Activated CD4-positive, alpha-beta memory T cell treated with anti-CD3 and anti-CD28 coated beads, Interleukin-2, amount 10 ng/mL, durations not matched to agents 7 days and 5 days (primary cell): ENCODE results near the gene IL1R2. TPM values are rescaled to one million over a fixed set of nuclear protein-coding genes. Genes with fewer than 3 reads are reported as not detected.

Experiments
- CTCF ChIA-PET: fragments of 350-600 bp; sonication (Branson Sonifier 250); formaldehyde crosslinking; loops from one replicate; lab custom pipeline; 2021; ENCODE audit warnings: antibody characterized with exemption, inconsistent platforms; lab: Charles Lee
- POLR2A ChIA-PET: fragments of 350-600 bp; sonication (Branson Sonifier 250); formaldehyde crosslinking; loops from one replicate; lab custom pipeline; 2021; ENCODE audit warnings: antibody characterized with exemption; lab: Charles Lee
- DNase-seq: peaks from one replicate; pipeline ENCODE4 v3.0.0-alpha.2; 2020
- H3K27ac Mint-ChIP-seq: one replicate; pipeline ENCODE4 v1.8.0; 2021; ENCODE audit warnings: mild to moderate bottlenecking, mixed read lengths
- H3K27me3 Mint-ChIP-seq: one replicate; pipeline ENCODE4 v1.8.0; 2021; ENCODE audit warnings: mixed read lengths
- H3K36me3 Mint-ChIP-seq: one replicate; pipeline ENCODE4 v1.8.0; 2021; ENCODE audit warnings: low read depth, mixed read lengths
- H3K4me1 Mint-ChIP-seq: one replicate; pipeline ENCODE4 v1.8.0; 2021; ENCODE audit warnings: mixed read lengths
- H3K4me3 Mint-ChIP-seq: one replicate; pipeline ENCODE4 v1.8.0; 2021; ENCODE audit warnings: mild to moderate bottlenecking, mixed read lengths
- H3K9me3 Mint-ChIP-seq: one replicate; pipeline ENCODE4 v1.8.0; 2021; ENCODE audit warnings: mixed read lengths
- total RNA-seq, 2 experiments: library from RNA; stranded (reverse); gene quantifications; one replicate each; pipeline ENCODE4 v1.2.3, GENCODE V29; 2021

IL1R2 gene
- total RNA-seq, 2 experiments from 2014 or later = 0.81 to 0.88 TPM

GRCh38 chr2:101962309-101962708, 29.5 kb upstream of the IL1R2 start:
- Mint-ChIP-seq H3K36me3 (peaks cover 2% of the 10 kb centered on the region), H3K27ac (no peak overlapping the region), H3K4me3 (no peak overlapping the region), H3K4me1 (no peaks in the 10 kb centered on the region), H3K9me3 (peaks cover 6% of the 10 kb centered on the region), H3K27me3 (no peaks in the 10 kb centered on the region)
- ChIA-PET CTCF (no interaction called here), POLR2A (no interaction called here)
- DNase-seq = no peak

- ChIA-PET CTCF (interaction anchor here (1.0 kb wide), 1 partner anchor 43 kb away, joined by 3 read pairs; no protein-coding TSS in a partner anchor), POLR2A (no interaction called here)
- DNase-seq = no peak
- Mint-ChIP-seq H3K9me3 (no peaks in the 10 kb centered on the region), H3K27me3 (no peaks in the 10 kb centered on the region), H3K36me3 (no peaks in the 10 kb centered on the region), H3K4me1 (no peaks in the 10 kb centered on the region), H3K27ac (no peak overlapping the region), H3K4me3 (no peak overlapping the region)
Observed at GRCh38 chr2:101963198-101963597, 28.6 kb upstream of the IL1R2 start.

DNA sequence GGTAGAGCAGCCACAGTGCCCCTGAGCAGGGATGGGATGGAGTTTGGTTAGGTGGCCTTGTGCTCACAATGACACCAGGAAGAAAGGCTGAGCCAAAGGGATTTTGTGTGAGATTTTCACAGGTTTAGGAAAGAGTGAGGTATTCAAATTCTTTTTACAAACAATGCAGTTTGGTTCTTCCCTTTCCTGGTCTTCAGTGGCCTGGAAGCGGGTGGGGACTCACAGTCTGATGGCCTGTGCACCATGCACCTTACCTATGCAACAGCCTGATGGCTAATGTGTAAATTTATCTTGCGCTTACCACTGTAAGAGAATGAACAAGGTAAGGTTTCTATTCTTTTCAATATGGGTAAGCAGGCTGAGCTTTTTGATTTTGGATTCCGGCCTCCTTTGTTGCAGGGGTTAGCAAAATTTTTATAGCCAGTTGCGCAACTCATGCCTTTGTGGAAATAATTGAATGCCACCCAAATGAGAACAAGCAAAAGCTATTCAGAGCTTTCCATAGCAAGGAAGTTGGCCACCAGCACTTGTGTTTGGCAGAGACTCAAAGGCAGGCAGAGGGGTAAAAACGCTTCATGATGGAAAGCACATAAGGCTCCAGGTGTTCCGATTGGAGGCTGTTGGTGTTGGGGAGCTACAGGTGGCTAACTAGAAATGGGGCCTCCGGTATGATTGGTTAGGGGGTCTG, 23.8 kb upstream of the IL1R2 start:
- Mint-ChIP-seq H3K9me3 (peaks cover 16% of the 10 kb centered on the region), H3K4me1 (peaks cover 4% of the 10 kb centered on the region)
- POLR2A ChIA-PET = no interaction called here

GRCh38 chr2:101969723-101970122, 22.0 kb upstream of the IL1R2 start:
- peaks cover 16% of the 10 kb centered on the region for H3K9me3 Mint-ChIP-seq
- ChIA-PET POLR2A (no interaction called here), CTCF (no interaction called here)
- peaks cover 9% of the 10 kb centered on the region for H3K4me1 Mint-ChIP-seq
- no peak for DNase-seq
- H3K27me3 Mint-ChIP-seq = no peaks in the 10 kb centered on the region
- H3K36me3 Mint-ChIP-seq = peaks cover 3% of the 10 kb centered on the region
- H3K27ac Mint-ChIP-seq = no peak overlapping the region
- H3K4me3 Mint-ChIP-seq = no peak overlapping the region

More for the DNA sequence above, 23.8 kb upstream of the IL1R2 start:
- Mint-ChIP-seq H3K4me3 (no peak overlapping the region), H3K36me3 (peaks cover 3% of the 10 kb centered on the region), H3K27ac (no peak overlapping the region), H3K27me3 (no peaks in the 10 kb centered on the region)
- DNase-seq = no peak
- CTCF ChIA-PET = no interaction called here

DNA sequence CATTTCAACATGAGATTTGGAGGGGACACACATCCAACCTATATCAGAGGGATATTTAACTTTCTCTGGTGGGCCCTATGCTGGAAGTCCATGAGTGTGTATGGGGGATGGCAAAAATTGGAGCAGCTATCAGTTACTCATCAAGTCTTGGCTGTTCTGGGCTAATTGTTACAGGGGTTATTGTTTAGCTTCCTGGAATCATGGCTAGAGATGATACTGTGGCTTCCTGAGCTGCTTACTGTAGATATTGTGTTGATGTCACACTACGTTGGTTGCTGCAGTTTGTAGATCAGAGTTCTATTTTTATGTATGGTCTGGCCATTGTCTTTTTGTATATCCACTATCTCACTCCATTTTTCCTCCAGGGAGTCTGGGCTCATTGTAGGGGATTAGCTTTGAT, 20.9 kb upstream of the IL1R2 start:
- H3K36me3 Mint-ChIP-seq = peaks cover 3% of the 10 kb centered on the region
- no peak overlapping the region for H3K27ac Mint-ChIP-seq
- peaks cover 16% of the 10 kb centered on the region for H3K9me3 Mint-ChIP-seq
- no peaks in the 10 kb centered on the region for H3K27me3 Mint-ChIP-seq
- peaks cover 9% of the 10 kb centered on the region for H3K4me1 Mint-ChIP-seq
- H3K4me3 Mint-ChIP-seq = no peak overlapping the region
- POLR2A ChIA-PET = no interaction called here
- CTCF ChIA-PET = no interaction called here
- no peak for DNase-seq

GRCh38 chr2:101971836-101972235, 19.9 kb upstream of the IL1R2 start:
- no peak overlapping the region for H3K4me3 Mint-ChIP-seq
- ChIA-PET POLR2A (no interaction called here), CTCF (no interaction called here)
- H3K4me1 Mint-ChIP-seq = peaks cover 9% of the 10 kb centered on the region
- H3K9me3 Mint-ChIP-seq = peaks cover 16% of the 10 kb centered on the region
- no peak for DNase-seq
- H3K36me3 Mint-ChIP-seq = peaks cover 3% of the 10 kb centered on the region
- H3K27ac Mint-ChIP-seq = no peak overlapping the region
- H3K27me3 Mint-ChIP-seq = no peaks in the 10 kb centered on the region

DNA sequence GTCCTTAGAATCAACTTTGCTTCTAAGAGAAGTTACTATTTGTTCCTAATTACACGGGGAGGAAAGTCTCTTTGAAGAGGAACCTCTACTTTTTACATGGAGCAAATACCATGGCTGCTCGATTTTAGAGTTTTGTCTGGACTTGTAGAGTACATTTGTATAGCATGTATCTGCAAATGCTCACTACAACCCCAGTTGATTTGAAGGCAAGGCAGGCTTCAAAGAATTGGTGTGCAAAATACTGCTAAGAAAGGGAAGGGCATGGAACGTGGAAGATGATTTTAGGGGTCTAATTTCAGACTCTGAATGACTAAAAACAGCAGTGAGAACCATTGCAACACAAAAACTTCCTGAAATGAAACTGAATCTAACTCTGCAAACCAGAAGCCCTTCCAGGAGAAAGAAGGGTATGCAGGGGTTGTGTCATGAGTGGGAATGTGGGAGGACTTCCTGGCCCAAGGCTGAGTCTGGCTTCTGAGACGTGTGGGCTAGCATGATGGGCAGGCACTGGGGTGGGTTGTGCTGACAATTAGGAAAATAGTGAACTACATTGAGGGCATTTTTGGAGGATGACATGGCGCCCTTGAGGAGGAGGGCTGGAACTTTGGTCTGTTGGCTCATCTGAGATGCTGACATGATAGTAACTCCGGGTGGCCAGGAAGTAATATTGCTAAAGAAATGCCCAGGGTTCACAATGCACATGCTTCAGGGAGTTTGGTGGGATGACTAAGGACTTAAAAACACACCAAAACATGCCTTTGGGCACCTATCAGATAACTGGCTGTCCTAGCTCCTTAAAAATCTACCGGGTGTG, 18.9 kb upstream of the IL1R2 start:
- no peak overlapping the region for H3K27ac Mint-ChIP-seq
- peaks cover 16% of the 10 kb centered on the region for H3K9me3 Mint-ChIP-seq
- H3K36me3 Mint-ChIP-seq = peaks cover 3% of the 10 kb centered on the region
- no peak overlapping the region for H3K4me3 Mint-ChIP-seq
- no peak for DNase-seq
- ChIA-PET CTCF (no interaction called here), POLR2A (no interaction called here)
- peaks cover 9% of the 10 kb centered on the region for H3K4me1 Mint-ChIP-seq
- no peaks in the 10 kb centered on the region for H3K27me3 Mint-ChIP-seq

DNA sequence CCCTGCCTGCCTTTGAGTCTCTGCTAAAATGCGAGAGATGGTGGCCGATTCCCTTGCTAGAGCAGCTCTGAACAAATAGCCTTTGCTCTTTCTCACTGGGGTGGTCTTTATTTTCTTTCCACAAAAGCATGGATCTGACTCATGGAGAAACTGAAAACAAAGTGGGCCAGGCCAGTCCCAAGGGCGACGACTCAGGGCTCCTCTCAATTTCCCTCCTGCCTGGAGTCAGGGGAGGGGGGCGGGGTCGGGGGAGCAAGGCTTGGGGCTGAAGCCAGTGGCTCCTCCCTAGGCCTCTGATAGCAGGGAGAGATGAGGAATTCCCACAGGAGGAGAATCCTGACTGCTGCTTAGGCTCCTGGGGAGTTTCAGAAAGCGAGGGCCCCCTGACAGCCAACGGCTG, 17.1 kb upstream of the IL1R2 start:
- peaks cover 3% of the 10 kb centered on the region for H3K36me3 Mint-ChIP-seq
- no peak for DNase-seq
- H3K9me3 Mint-ChIP-seq = peaks cover 16% of the 10 kb centered on the region
- ChIA-PET POLR2A (no interaction called here), CTCF (no interaction called here)
- H3K4me3 Mint-ChIP-seq = no peak overlapping the region
- H3K4me1 Mint-ChIP-seq = peaks cover 9% of the 10 kb centered on the region
- H3K27ac Mint-ChIP-seq = no peak overlapping the region
- no peaks in the 10 kb centered on the region for H3K27me3 Mint-ChIP-seq

DNA sequence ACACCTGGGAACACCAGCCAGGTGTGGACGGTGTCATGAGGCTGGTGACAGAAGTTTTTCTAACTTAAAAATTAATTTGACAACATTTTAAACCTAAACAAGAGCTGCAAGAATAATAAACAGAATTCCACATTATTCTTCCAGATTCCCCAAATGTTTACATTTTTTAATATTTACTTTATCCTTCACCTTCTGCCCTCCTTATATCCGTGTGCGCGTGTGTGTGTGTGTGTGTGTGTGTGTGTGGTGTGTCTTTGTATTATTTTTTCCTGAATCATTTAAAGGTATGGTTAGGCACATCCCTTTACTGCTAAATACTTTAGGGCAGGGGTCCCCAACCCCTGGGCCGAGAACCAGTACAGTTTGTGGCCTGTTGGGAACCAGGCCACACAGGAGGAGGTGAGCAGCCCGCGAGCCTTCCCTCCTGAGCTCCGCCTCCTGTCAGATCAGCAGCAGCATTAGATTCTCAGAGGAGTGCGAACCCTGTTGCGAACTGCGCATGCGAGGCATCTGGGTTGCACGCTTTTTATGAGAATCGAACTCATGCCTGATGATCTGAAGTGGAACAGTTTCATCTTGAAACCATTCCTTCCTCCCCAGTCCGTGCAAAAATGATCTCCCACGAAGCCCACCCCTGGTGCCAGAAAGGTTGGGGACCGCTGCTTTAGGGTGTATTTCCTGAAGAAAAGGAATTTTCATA, 16.4 kb upstream of the IL1R2 start:
- Mint-ChIP-seq H3K36me3 (peaks cover 3% of the 10 kb centered on the region), H3K9me3 (peaks cover 14% of the 10 kb centered on the region), H3K4me3 (no peak overlapping the region), H3K27me3 (no peaks in the 10 kb centered on the region), H3K4me1 (peaks cover 9% of the 10 kb centered on the region), H3K27ac (no peak overlapping the region)
- ChIA-PET CTCF (no interaction called here), POLR2A (no interaction called here)
- DNase-seq = no peak

- H3K36me3 Mint-ChIP-seq = peaks cover under 1% of the 10 kb centered on the region
- ChIA-PET CTCF (no interaction called here), POLR2A (no interaction called here)
- H3K27me3 Mint-ChIP-seq = no peaks in the 10 kb centered on the region
- peaks cover 9% of the 10 kb centered on the region for H3K4me1 Mint-ChIP-seq
- peaks cover 5% of the 10 kb centered on the region for H3K9me3 Mint-ChIP-seq
- no peak overlapping the region for H3K27ac Mint-ChIP-seq
- DNase-seq = no peak
- no peak overlapping the region for H3K4me3 Mint-ChIP-seq
Observed at GRCh38 chr2:101976891-101977290, 14.9 kb upstream of the IL1R2 start.

- Mint-ChIP-seq H3K27me3 (no peaks in the 10 kb centered on the region), H3K36me3 (no peaks in the 10 kb centered on the region), H3K4me3 (no peak overlapping the region), H3K27ac (no peak overlapping the region), H3K4me1 (no peaks in the 10 kb centered on the region), H3K9me3 (no peaks in the 10 kb centered on the region)
- CTCF ChIA-PET = no interaction called here
- DNase-seq = no peak
- POLR2A ChIA-PET = no interaction called here
Observed at GRCh38 chr2:101980368-101980767, 11.4 kb upstream of the IL1R2 start.

GRCh38 chr2:101981066-101981465, 10.7 kb upstream of the IL1R2 start:
- ChIA-PET CTCF (no interaction called here), POLR2A (no interaction called here)
- Mint-ChIP-seq H3K9me3 (no peaks in the 10 kb centered on the region), H3K27ac (no peak overlapping the region), H3K36me3 (no peaks in the 10 kb centered on the region), H3K4me1 (no peaks in the 10 kb centered on the region), H3K27me3 (no peaks in the 10 kb centered on the region), H3K4me3 (no peak overlapping the region)
- no peak for DNase-seq

- no peaks in the 10 kb centered on the region for H3K9me3 Mint-ChIP-seq
- CTCF ChIA-PET = no interaction called here
- no peaks in the 10 kb centered on the region for H3K4me1 Mint-ChIP-seq
Observed at GRCh38 chr2:101981504-101981903, 10.3 kb upstream of the IL1R2 start.

More at GRCh38 chr2:101981504-101981903, 10.3 kb upstream of the IL1R2 start:
- Mint-ChIP-seq H3K27ac (no peak overlapping the region), H3K36me3 (no peaks in the 10 kb centered on the region), H3K4me3 (no peak overlapping the region), H3K27me3 (no peaks in the 10 kb centered on the region)
- POLR2A ChIA-PET = no interaction called here
- DNase-seq = no peak
